Esophagus squamous epithelium (tissue), 5 donors: ENCODE measurements around the gene LGR4. TPM values are rescaled to one million over a fixed set of nuclear protein-coding genes. Genes with fewer than 3 reads are reported as not detected.

Experiments
- DNase-seq: peaks from one replicate; lab custom pipeline; 2025; lab: John Stamatoyannopoulos, UW
- H3K27ac ChIP-seq, 4 donors: fragments of 200-600 bp; sonication (generic); one replicate each; pipeline ENCODE4 v1.5.1; 2016 to 2019; ENCODE audit warnings: mild to moderate bottlenecking in 1 of 4
- H3K27me3 ChIP-seq, 4 donors: fragments of 200-600 bp; sonication (generic); 1 replicate in 3 of 4; 2 replicates in 1 of 4; pipeline versions ENCODE4 v1.5.1 to v1.6.0; 2017 to 2021; ENCODE audit warnings: antibody characterized with exemption in 1 of 4
- H3K36me3 ChIP-seq, 3 donors: fragments of 200-600 bp; sonication (generic); one replicate each; pipeline ENCODE4 v1.5.1; 2016 to 2019
- H3K4me1 ChIP-seq, 3 donors: fragments of 200-600 bp; sonication (generic); one replicate each; pipeline ENCODE4 v1.5.1; 2017 to 2019
- H3K4me3 ChIP-seq, 4 donors: fragments of 200-600 bp; sonication (generic); 1 replicate in 3 of 4; 2 replicates in 1 of 4; pipeline ENCODE4 v1.5.1; 2016 to 2019; ENCODE audit warnings: mild to moderate bottlenecking in 2 of 4, moderate library complexity in 1 of 4
- H3K9me3 ChIP-seq, 3 donors: fragments of 200-600 bp; sonication (generic); one replicate each; pipeline ENCODE4 v1.5.1; 2016 to 2019
- POLR2A ChIP-seq, 4 donors: fragments of 450-650 bp; IDR thresholded peaks; one replicate each; pipeline ENCODE4 v1.6.1; 2017; ENCODE audit warnings: antibody characterized with exemption in 4 of 4, mild to moderate bottlenecking in 4 of 4, moderate library complexity in 3 of 4
- WGBS, 2 donors: methylation state at CpG; one replicate each; pipeline ENCODE4 v1.1.5; 2018; 5-methylcytosine and 5-hydroxymethylcytosine counted together
- intact Hi-C: fragments of 100-400 bp; cut with DNase I; formaldehyde crosslinking; loops from one replicate; pipeline ENCODE4 v1.15.0; 2022
- total RNA-seq, 4 donors: library from RNA; depleted of rRNA; stranded (reverse); fragments of >200 nt; gene quantifications; one replicate each; pipeline ENCODE4 v1.1.0, GENCODE V29; 2016
- TF ChIP-seq, protein P1 (sequence below), 6 experiments: fragments of 450-650 bp in 4 of 6; fragments of 200-600 bp in 2 of 6; sonication (generic) in 2 of 6; IDR thresholded peaks; one replicate each; pipeline ENCODE4 v1.5.1; 2016 to 2019; ENCODE audit warnings: antibody characterized with exemption in 6 of 6, mild to moderate bottlenecking in 4 of 6, moderate library complexity in 4 of 6
- donor health status: DM: yes; HTN: yes; CAD: no.

The LGR4 gene
- total RNA-seq, 4 donors from 2014 or later, result 22.3 to 45.6 (median 35.1) TPM

DNA sequence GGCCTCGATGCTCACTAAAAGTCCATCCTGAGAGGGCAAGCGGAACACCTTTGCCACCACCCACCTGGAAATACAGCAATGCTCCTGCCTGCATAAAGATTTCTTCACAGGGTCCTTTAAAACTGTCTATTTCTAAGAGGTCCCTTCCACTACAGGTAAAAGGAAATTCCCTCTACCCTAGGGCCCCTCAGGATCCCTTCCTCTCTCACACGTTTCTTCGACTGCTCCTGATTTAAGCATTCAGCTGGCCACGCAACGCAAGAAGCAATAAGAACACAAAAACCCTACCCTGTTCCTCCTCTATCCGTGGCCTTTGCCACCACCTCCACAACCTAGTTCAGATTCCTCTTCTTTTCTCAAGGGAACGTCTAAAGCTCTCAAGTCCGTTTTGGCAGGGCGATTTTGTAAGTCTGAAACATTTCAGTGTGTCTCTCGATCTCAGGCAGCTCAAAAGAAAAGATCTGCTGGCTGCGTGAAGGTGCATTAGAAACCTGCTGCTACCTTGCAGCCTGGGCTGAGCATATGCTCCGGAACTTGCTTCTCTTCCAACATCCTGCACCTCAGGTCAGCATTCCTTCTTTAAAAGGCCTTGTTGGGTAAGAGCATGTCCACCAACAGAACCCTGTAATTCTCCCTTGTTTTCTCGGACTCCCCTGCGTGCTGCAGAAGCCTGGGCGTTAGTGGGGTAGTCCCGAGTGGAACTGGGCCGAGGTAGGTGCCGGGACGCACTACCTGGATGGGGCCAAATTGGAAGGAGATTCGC is 1.6 kb downstream of the LGR4 start:
- Histone ChIP-seq H3K36me3 (no peaks in the 10 kb centered on the region), H3K27ac (peak overlapping the region; percentile 81 to 93 (median 90)), H3K9me3 (no peaks in the 10 kb centered on the region), H3K4me1 (peaks cover 11 to 69% (median 16%) of the 10 kb centered on the region in 3 donors), H3K4me3 (peak overlapping the region; percentile 68 to 97 (median 89)), H3K27me3 (peaks cover 0 to 3% (median 0%) of the 10 kb centered on the region in 4 donors)
- 19 to 37% methylated on average over 15 to 20 of the region's 21 CpGs for whole genome bisulfite sequencing, 2 donors
- DNase-seq, result no peak
- intact Hi-C loops, result no loop called here
- TF ChIP-seq, protein P1, sequence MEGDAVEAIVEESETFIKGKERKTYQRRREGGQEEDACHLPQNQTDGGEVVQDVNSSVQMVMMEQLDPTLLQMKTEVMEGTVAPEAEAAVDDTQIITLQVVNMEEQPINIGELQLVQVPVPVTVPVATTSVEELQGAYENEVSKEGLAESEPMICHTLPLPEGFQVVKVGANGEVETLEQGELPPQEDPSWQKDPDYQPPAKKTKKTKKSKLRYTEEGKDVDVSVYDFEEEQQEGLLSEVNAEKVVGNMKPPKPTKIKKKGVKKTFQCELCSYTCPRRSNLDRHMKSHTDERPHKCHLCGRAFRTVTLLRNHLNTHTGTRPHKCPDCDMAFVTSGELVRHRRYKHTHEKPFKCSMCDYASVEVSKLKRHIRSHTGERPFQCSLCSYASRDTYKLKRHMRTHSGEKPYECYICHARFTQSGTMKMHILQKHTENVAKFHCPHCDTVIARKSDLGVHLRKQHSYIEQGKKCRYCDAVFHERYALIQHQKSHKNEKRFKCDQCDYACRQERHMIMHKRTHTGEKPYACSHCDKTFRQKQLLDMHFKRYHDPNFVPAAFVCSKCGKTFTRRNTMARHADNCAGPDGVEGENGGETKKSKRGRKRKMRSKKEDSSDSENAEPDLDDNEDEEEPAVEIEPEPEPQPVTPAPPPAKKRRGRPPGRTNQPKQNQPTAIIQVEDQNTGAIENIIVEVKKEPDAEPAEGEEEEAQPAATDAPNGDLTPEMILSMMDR (IDR thresholded peaks at IDR 0.05), result no peak
- TF ChIP-seq POLR2A (IDR thresholded peaks at IDR 0.05), result no peak

DNA sequence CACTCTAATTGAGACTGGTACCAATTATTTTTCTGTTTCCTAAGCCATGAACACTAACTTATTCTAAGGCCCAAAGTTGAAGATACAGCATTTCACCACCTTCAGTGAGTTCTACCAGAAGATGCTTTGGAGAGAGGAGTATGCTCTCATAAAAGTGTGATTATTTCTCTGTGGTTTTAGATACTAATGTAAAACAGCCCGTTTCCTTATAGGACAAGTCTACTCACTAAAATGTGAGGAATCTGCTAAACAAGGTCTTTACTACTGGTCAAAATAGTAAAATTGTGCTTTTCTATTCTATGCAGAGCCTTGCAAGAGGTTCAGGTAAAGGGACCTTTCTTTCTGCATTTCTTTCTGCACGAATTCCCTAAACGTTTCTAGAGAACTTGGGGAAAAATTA is 2.4 kb downstream of the LGR4 start:
- DNase-seq, result no peak
- Histone ChIP-seq H3K27me3 (peaks cover 0 to 3% (median 0%) of the 10 kb centered on the region in 4 donors), H3K36me3 (no peaks in the 10 kb centered on the region), H3K4me3 (peak overlapping the region; percentile 68 to 97 (median 89)), H3K9me3 (no peaks in the 10 kb centered on the region), H3K27ac (peak overlapping the region; percentile 59 to 93 (median 77)), H3K4me1 (peaks cover 14 to 77% (median 19%) of the 10 kb centered on the region in 3 donors)
- intact Hi-C loops, result no loop called here
- TF ChIP-seq, protein P1 (IDR thresholded peaks at IDR 0.05), result no peak
- no peak for TF ChIP-seq POLR2A (IDR thresholded peaks at IDR 0.05)
- 25 to 43% methylated on average over 3 of the region's 3 CpGs for WGBS, 2 donors

DNA sequence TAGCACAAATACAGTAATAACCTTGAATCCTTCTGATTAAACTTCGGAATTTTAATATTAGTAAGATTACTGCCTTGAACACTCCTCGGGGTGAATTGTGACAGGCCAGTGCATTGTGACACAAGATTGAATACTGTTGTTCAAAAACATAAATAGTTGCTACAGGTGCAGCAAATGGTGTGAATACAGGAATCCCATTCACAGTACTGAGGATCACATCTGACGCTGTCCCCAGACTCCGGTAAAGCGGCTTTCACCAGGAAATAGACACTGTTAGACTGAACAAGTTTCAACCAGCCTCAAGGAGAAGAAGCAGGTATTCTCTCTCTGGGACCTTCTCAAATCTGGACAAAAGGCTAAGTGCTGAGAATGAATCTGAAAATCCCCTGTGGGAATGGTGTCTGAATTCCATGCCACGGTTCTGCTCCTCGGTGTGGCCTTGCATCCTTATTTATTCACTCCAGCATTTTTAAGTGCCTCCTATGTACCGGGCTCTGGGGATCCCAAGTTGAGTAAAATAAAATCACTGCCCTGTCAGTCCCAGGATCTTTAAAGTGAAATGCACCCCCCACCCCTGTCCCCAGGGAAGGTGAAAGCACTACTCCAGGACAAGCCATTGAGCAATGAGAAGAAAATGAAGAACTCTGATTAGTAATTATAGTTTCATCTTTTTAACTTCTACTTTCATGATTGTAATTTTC is 3.4 kb downstream of the LGR4 start:
- peaks cover 14 to 88% (median 30%) of the 10 kb centered on the region in 3 donors for H3K4me1 ChIP-seq
- intact Hi-C loops, result no loop called here
- 30 to 48% methylated on average over 8 of the region's 8 CpGs for WGBS, 2 donors
- H3K9me3 ChIP-seq, result no peaks in the 10 kb centered on the region
- TF ChIP-seq, protein P1 (IDR thresholded peaks at IDR 0.05), result no peak
- no peak for TF ChIP-seq POLR2A (IDR thresholded peaks at IDR 0.05)
- no peak for DNase-seq
- peak overlapping the region; percentile 68 to 97 (median 89) for H3K4me3 ChIP-seq
- peak overlapping the region; percentile 59 to 93 (median 77) for H3K27ac ChIP-seq
- H3K36me3 ChIP-seq, result no peaks in the 10 kb centered on the region
- H3K27me3 ChIP-seq, result peaks cover 0 to 3% (median 0%) of the 10 kb centered on the region in 4 donors

DNA sequence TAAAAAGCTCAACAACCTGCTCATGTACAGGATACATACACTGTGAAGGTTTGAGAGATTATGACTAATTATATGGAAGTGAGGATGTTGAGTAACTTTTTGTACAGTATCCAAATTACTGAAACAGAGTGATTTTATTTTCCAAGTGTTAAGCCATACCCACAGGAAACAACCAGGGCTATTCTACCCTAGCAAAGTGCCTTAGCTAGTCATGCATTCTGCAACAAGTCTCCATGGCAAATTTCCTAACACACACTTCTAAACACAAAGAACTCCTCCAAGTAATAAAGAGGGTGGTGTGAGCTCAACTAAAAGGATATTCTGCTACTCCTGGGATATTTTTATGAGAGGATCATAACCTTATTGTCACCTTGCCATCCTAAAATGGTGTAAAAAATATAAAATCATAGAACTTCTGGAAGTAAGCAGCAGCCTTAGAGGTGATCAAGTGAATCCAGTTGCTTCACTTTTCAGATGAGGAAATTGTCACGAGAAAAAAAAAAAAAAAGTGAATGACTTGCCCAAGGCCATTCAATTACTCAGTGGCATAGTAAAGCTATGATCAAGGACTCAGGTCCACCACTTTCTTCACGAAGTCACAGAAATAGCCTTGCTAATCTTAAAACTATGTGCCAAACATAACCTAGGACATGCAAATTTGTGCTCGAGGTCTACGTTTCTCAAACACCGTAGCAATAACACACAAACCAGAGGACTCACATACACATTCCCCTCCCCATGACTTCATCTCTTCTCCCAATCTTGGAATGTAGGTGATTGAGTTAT is 4.2 kb downstream of the LGR4 start:
- H3K27ac ChIP-seq, result peak overlapping the region; percentile 59 to 93 (median 77)

More for the DNA sequence above, 4.2 kb downstream of the LGR4 start:
- no peak for DNase-seq
- peak in 1 of 4 donors; percentile 8 for TF ChIP-seq POLR2A (IDR thresholded peaks at IDR 0.05)
- TF ChIP-seq, protein P1 (IDR thresholded peaks at IDR 0.05), result no peak
- peaks cover 11 to 92% (median 31%) of the 10 kb centered on the region in 3 donors for H3K4me1 ChIP-seq
- H3K4me3 ChIP-seq, result peak overlapping the region in 3 of 4 donors; percentile 68 to 97 (median 95)
- 19 to 37% methylated on average over 5 of the region's 5 CpGs for WGBS, 2 donors
- intact Hi-C loops, result no loop called here
- no peaks in the 10 kb centered on the region for H3K9me3 ChIP-seq
- H3K36me3 ChIP-seq, result no peaks in the 10 kb centered on the region
- peaks cover 0 to 3% (median 0%) of the 10 kb centered on the region in 4 donors for H3K27me3 ChIP-seq
